ENCODE measurements around the gene HLA-DPB1.

HLA-DPB1 gene

DNA sequence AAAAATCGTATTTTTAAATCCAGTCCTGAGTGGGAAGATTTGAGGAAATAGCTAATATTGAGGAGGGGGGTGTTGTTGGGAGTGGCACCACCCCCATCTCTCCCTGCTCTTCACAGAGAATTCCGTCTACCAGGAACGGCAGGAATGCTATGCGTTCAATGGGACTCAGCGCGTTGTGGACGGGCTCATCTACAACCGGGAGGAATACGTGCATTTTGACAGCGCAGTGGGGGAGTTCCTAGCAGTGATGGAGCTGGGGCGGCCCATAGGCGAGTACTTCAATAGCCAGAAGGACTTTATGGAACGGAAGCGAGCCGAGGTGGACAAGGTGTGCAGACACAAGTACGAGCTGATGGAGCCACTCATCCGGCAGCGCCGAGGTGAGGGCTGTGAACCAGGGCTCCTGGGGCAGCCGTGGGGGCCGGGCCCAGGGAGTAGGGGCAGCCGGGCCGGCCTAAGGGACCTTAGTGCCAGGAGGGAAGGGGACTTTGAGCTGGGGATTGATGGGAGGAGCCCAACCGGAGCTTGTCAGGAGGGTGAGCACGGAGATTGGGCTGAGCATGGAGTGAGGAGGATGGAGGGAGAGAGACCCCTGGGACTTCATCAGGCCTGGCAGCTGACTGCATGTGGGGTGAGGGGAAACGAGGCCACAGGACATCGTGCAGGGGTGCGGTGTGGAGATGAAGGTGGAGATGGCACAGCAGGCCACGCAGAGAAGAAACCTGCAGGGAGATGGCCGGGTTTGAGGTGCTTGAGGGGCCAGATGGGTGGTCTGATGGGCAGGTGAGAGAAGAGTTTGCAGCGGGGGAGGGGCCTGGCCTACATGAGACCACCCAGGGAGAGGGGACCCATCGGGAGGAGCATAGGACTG, 41.3 kb downstream of the HLA-DPB1 start:
- no peak for DNase-seq (ENCODE audit: low read depth)
- H3K4me3 ChIP-seq (ENCODE audit: control insufficient read depth, low read depth, low read length): no peak overlapping the region
- TF ChIP-seq, protein P1, sequence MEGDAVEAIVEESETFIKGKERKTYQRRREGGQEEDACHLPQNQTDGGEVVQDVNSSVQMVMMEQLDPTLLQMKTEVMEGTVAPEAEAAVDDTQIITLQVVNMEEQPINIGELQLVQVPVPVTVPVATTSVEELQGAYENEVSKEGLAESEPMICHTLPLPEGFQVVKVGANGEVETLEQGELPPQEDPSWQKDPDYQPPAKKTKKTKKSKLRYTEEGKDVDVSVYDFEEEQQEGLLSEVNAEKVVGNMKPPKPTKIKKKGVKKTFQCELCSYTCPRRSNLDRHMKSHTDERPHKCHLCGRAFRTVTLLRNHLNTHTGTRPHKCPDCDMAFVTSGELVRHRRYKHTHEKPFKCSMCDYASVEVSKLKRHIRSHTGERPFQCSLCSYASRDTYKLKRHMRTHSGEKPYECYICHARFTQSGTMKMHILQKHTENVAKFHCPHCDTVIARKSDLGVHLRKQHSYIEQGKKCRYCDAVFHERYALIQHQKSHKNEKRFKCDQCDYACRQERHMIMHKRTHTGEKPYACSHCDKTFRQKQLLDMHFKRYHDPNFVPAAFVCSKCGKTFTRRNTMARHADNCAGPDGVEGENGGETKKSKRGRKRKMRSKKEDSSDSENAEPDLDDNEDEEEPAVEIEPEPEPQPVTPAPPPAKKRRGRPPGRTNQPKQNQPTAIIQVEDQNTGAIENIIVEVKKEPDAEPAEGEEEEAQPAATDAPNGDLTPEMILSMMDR (conservative IDR thresholded peaks at IDR 0.05; ENCODE audit: control insufficient read depth, insufficient read depth, low read depth, low read length): no peak

DNA sequence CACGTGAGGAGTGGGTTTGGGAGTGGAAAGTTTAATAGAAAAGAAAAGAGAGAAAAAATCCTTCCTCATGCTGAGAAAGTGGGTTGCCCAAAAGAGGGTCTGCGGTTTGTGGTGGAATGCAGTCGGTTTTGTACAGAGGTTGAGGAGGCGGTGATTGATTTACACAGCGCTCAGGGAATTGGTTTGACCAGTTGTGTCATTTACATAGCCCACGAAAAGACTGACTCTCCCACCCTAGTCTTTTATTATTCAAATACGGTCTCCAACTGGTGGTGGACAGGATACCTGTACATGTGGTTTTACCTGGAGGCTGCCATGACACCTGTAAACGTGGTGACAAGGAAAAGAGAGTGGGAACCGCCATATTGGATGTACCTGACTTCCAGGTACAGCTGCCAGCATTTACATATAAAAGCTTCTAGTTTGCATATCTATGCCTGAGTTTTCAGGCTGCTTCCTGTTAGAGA, 42.1 kb downstream of the HLA-DPB1 start:
- TF ChIP-seq, protein P1 (conservative IDR thresholded peaks at IDR 0.05; ENCODE audit: control insufficient read depth, insufficient read depth, low read depth, low read length): no peak
- DNase-seq (ENCODE audit: low read depth): no peak
- no peak overlapping the region for H3K4me3 ChIP-seq (ENCODE audit: control insufficient read depth, low read depth, low read length)

DNA sequence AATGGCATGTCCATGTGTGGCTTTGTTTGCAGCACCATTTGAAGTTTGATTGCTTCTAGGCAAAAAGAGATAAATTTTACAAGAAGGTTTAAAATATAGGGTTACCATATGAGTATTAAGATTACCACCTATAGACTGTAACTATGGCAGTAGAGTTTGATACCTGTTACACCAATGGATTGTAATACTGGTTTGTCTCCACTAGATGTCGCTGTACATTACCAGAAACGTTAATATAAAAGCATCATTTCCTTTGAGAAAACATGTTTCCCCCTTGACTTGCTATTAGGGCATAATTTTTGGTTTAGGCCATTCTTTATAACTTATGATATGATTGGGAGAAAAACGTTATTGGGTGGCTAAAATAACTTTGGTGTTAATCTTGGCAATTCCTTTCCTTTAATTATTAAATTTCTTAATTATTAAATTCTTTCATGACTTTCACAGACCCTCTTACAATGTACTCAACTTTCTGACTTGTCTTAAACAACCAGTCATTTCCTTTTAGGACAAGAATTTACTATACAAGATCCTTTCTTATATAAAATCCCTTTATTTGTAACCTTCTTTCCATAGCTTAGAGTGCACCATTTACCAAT, 42.8 kb downstream of the HLA-DPB1 start:
- TF ChIP-seq, protein P1 (conservative IDR thresholded peaks at IDR 0.05; ENCODE audit: control insufficient read depth, insufficient read depth, low read depth, low read length): peak; percentile 69
- no peak overlapping the region for H3K4me3 ChIP-seq (ENCODE audit: control insufficient read depth, low read depth, low read length)
- peak; percentile 64 for DNase-seq (ENCODE audit: low read depth)

DNA sequence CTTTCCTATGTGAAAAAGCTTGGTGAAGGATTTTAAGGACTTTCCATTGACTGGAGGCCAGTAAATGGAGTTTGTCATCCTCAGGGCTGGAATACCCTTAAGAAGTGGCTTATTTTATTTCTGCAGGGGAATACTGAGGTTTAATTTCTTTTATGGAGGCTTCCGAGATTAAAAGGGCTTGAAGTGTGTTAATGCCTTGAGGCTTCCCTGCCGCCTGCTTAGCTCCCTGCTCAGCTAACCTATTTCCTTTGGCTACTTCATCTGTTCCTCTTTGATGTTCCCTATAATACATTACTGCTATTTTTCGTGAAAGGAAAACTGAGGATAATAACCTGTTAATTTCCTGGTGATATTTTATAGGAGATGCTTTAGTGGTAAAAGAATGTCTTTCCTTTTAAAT, 44.2 kb downstream of the HLA-DPB1 start:
- no peak overlapping the region for H3K4me3 ChIP-seq (ENCODE audit: control insufficient read depth, low read depth, low read length)
- no peak for DNase-seq (ENCODE audit: low read depth)
- TF ChIP-seq, protein P1 (conservative IDR thresholded peaks at IDR 0.05; ENCODE audit: control insufficient read depth, insufficient read depth, low read depth, low read length): no peak

DNA sequence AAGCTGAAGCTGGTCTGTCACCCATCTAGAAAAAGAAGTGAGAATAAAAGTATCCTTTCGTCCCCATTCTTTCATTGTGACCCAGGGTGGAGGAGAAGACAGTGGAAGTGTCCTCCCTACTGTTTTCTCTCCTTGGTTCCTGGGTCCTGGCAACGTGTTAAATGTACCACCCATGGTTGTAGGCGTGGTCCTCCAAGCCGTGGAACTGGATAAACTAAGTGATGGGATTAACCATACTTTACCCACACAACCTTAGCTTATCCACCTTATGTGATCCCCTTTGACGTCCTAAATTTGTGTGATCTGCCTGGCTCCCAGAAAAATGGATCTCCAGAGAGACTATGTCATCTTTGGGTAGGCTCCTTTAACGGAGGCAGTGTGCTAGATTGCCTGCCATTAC, 47.4 kb downstream of the HLA-DPB1 start:
- TF ChIP-seq, protein P1 (conservative IDR thresholded peaks at IDR 0.05; ENCODE audit: control insufficient read depth, insufficient read depth, low read depth, low read length): no peak
- no peak overlapping the region for H3K4me3 ChIP-seq (ENCODE audit: control insufficient read depth, low read depth, low read length)
- no peak for DNase-seq (ENCODE audit: low read depth)

DNA sequence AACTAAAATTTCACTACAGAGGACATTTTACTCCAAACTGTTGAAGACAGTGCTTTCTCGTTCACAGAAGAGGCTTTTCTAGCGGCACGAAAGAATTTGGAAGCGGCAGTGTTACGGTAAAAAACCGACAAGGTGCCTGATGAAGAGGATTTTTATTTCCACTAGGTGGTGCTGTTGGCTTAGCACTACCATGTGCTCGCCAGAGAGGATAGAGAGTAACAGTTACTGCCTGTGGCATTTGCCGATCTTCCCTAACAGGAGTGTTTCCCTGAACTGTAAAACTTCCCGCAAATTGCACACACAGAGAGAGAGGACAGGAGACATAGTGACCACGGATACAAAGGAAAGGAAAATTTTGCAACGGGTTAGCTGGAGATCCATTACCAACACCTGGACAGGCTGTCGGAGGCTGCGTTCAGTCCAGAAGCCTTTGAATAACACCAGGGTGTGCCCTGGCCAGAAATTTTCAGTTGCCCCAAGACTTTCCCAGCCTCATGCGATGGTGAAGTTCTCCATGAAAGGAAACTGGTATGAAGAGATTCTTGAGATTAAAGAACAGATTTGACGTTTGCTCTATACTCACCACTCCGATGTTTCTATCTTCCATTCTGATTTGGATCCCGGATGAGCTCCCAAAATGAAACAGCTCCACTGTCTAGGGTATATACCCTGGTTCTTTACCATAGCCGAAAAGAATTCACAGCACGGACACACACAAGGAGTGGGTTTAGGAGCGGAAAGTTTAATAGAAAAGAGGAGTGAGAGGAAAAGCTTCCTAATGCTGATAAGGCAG, 48.1 kb downstream of the HLA-DPB1 start:
- DNase-seq (ENCODE audit: low read depth): peak; percentile 60
- no peak overlapping the region for H3K4me3 ChIP-seq (ENCODE audit: control insufficient read depth, low read depth, low read length)
- TF ChIP-seq, protein P1 (conservative IDR thresholded peaks at IDR 0.05; ENCODE audit: control insufficient read depth, insufficient read depth, low read depth, low read length): peak; percentile 55
